ENCODE results near the gene EPHA4.

- TF ChIP-seq TEAD4 (IDR thresholded peaks at IDR 0.05) (no peak), TAF1 (IDR thresholded peaks at IDR 0.05; ENCODE audit: low read depth) (no peak), FOXM1 (IDR thresholded peaks at IDR 0.05; ENCODE audit: borderline replicate concordance, low read depth) (no peak), CREB1 (IDR thresholded peaks at IDR 0.05; ENCODE audit: low read depth) (no peak), USF1 (IDR thresholded peaks at IDR 0.05) (no peak), EP300 (IDR thresholded peaks at IDR 0.05; ENCODE audit: borderline replicate concordance) (no peak), TCF12 (IDR thresholded peaks at IDR 0.05; ENCODE audit: low read depth) (no peak), EGR1 (IDR thresholded peaks at IDR 0.05) (no peak)
- TF ChIP-seq, protein P1, sequence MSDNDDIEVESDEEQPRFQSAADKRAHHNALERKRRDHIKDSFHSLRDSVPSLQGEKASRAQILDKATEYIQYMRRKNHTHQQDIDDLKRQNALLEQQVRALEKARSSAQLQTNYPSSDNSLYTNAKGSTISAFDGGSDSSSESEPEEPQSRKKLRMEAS (IDR thresholded peaks at IDR 0.05) = no peak
Measured at GRCh38 chr2:221482666-221483455, 89.2 kb downstream of the EPHA4 start.
